CD14-positive monocyte (primary cell): ENCODE data around the gene TMEM132C. TPM values are rescaled to one million over a fixed set of nuclear protein-coding genes. Genes with fewer than 3 reads are reported as not detected.

Experiments used
- DNase-seq, 3 donors: peaks; one replicate each; pipeline ENCODE4 v3.0.0-alpha.2; 2011 to 2022
- H2AFZ ChIP-seq: 2 replicates; pipeline ENCODE4 v1.6.0; 2012; ENCODE audit warnings: mild to moderate bottlenecking, low read depth, low read length, inconsistent platforms; ENCODE audit not compliant: insufficient read depth, poor library complexity, severe bottlenecking
- H3K27ac ChIP-seq, 2 donors: 1 replicate in 1 of 2; 2 replicates in 1 of 2; pipeline ENCODE4 v1.5.1; 2012 to 2013; ENCODE audit warnings: low read length in 2 of 2, control low read depth in 1 of 2, inconsistent platforms in 1 of 2, low read depth in 1 of 2, mild to moderate bottlenecking in 1 of 2
- H3K27me3 ChIP-seq, 2 donors: one replicate each; pipeline versions ENCODE4 v1.6.0 to v1.6.1; 2011 to 2013; ENCODE audit warnings: low read length in 2 of 2; ENCODE audit not compliant: control insufficient read depth in 2 of 2, insufficient read depth in 2 of 2
- H3K36me3 ChIP-seq, 2 donors: replicated peaks in 1 of 2; 1 replicate in 1 of 2; 2 replicates in 1 of 2; pipeline versions ENCODE4 v1.5.1 to v1.6.1; 2012 to 2013; ENCODE audit warnings: low read length in 2 of 2, control low read depth in 1 of 2, inconsistent platforms in 1 of 2, mild to moderate bottlenecking in 1 of 2; ENCODE audit not compliant: insufficient read depth in 2 of 2, control insufficient read depth in 1 of 2
- H3K4me1 ChIP-seq, 2 donors: 1 replicate in 1 of 2; 2 replicates in 1 of 2; pipeline versions ENCODE4 v1.5.1 to v1.6.1; 2012 to 2013; ENCODE audit warnings: low read length in 2 of 2, control low read depth in 1 of 2, inconsistent platforms in 1 of 2, mild to moderate bottlenecking in 1 of 2, moderate library complexity in 1 of 2; ENCODE audit not compliant: insufficient read depth in 2 of 2, control insufficient read depth in 1 of 2
- H3K4me2 ChIP-seq: replicated peaks from 2 replicates; pipeline ENCODE3; 2012; ENCODE audit warnings: low read length, moderate library complexity, mild to moderate bottlenecking; ENCODE audit not compliant: poor library complexity, severe bottlenecking; ENCODE audit errors: extremely low read depth
- H3K4me3 ChIP-seq, 3 experiments: fragments of 200-600 bp in 1 of 3; sonication (generic) in 1 of 3; replicated peaks in 1 of 3; 1 replicate in 2 of 3; 2 replicates in 1 of 3; pipeline ENCODE4 v1.5.1; 2011 to 2013; ENCODE audit warnings: low read length in 3 of 3, mild to moderate bottlenecking in 3 of 3, control low read depth in 2 of 3, low read depth in 2 of 3, inconsistent platforms in 1 of 3, moderate library complexity in 1 of 3
- H3K79me2 ChIP-seq: 2 replicates; pipeline ENCODE4 v1.6.0; 2012; ENCODE audit warnings: mild to moderate bottlenecking, control low read depth, inconsistent platforms, low read length, moderate library complexity; ENCODE audit not compliant: insufficient read depth
- H3K9ac ChIP-seq: 2 replicates; pipeline ENCODE4 v1.6.0; 2017; ENCODE audit warnings: low read length, mild to moderate bottlenecking; ENCODE audit not compliant: insufficient read depth, poor library complexity, severe bottlenecking
- H3K9me3 ChIP-seq, 2 donors: replicated peaks in 1 of 2; 1 replicate in 1 of 2; 2 replicates in 1 of 2; pipeline versions ENCODE4 v1.5.1 to v1.6.1; 2012 to 2013; ENCODE audit warnings: low read length in 2 of 2, control low read depth in 1 of 2; ENCODE audit not compliant: control insufficient read depth in 1 of 2, insufficient read depth in 1 of 2
- H4K20me1 ChIP-seq: 2 replicates; pipeline ENCODE4 v1.6.0; 2012; ENCODE audit warnings: mild to moderate bottlenecking, low read length, control low read depth, moderate library complexity; ENCODE audit not compliant: insufficient read depth
- H3K27ac Mint-ChIP-seq, 7 donors: one replicate each; pipeline ENCODE4 v1.8.0; 2020; ENCODE audit warnings: mild to moderate bottlenecking in 7 of 7, mixed read lengths in 7 of 7, moderate library complexity in 6 of 7, inconsistent platforms in 2 of 7
- H3K27me3 Mint-ChIP-seq, 3 donors: one replicate each; pipeline ENCODE4 v1.8.0; 2021 to 2022; ENCODE audit warnings: low read depth in 3 of 3, mild to moderate bottlenecking in 3 of 3, mixed read lengths in 3 of 3, moderate library complexity in 3 of 3, inconsistent platforms in 1 of 3
- H3K36me3 Mint-ChIP-seq, 2 donors: one replicate each; pipeline ENCODE4 v1.8.0; 2020; ENCODE audit warnings: mixed read lengths in 2 of 2, inconsistent platforms in 1 of 2, mild to moderate bottlenecking in 1 of 2
- H3K4me1 Mint-ChIP-seq: one replicate; pipeline ENCODE4 v1.8.0; 2020; ENCODE audit warnings: mild to moderate bottlenecking, mixed read lengths
- H3K4me3 Mint-ChIP-seq, 2 donors: one replicate each; pipeline ENCODE4 v1.8.0; 2020; ENCODE audit warnings: mild to moderate bottlenecking in 2 of 2, mixed read lengths in 2 of 2, moderate library complexity in 1 of 2
- H3K9me3 Mint-ChIP-seq, 7 donors: one replicate each; pipeline ENCODE4 v1.8.0; 2020 to 2022; ENCODE audit warnings: mixed read lengths in 7 of 7, mild to moderate bottlenecking in 6 of 7, moderate library complexity in 6 of 7, inconsistent platforms in 2 of 7
- CTCF ChIP-seq: fragments of 200-600 bp; IDR thresholded peaks from one replicate; pipeline ENCODE4 v1.8.0; 2022; ENCODE audit warnings: antibody characterized with exemption, mild to moderate bottlenecking
- WGBS: methylation state at CpG from one replicate; pipeline ENCODE4 v1.1.5; 2013; ENCODE audit warnings: missing lambda C conversion rate; ENCODE audit not compliant: insufficient coverage; 5-methylcytosine and 5-hydroxymethylcytosine counted together
- intact Hi-C, 2 donors: fragments of 100-400 bp; cut with micrococcal nuclease; formaldehyde crosslinking; loops; one replicate each; pipeline versions ENCODE4 v1.15.0 to v1.15.1; 2023
- polyA plus RNA-seq, 3 donors: library from polyadenylated mRNA; depleted of rRNA in 1 of 3; unstranded in 2 of 3; stranded (reverse) in 1 of 3; fragments of 300-500 nt in 2 of 3; fragments of >200 nt in 1 of 3; fragmentation: Illumina TruSeq in 2 of 3; gene quantifications; 1 replicate in 2 of 3; 2 replicates in 1 of 3; pipeline ENCODE4 v1.2.3, GENCODE V29; 2012 to 2021

The TMEM132C gene
- polyA plus RNA-seq, 3 donors: not detected

DNA sequence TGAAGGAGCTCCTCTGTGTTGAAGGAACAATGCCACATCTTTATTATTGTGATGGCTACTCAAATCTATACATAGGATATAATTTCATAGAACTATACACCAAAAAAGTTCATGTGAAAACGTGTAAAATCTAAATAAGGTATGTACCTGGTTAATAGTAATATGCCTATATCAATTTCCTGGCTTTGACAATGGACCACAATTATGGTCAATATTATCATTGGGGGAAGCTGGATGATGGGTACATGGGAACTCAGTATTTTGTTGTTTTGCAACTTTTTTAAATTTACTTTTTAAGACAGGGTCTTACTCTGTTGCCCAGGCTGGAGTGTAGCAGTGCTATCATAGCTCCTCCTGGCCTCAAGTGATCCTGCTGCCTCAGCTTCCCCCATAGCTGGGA lies 270.7 kb downstream of the TMEM132C start:
- H3K9me3 ChIP-seq: no peaks in the 10 kb centered on the region
- H3K36me3 Mint-ChIP-seq: no peaks in the 10 kb centered on the region
- no peak overlapping the region for H2AFZ ChIP-seq
- no peaks in the 10 kb centered on the region for H3K4me1 ChIP-seq
- H3K9me3 Mint-ChIP-seq: peaks cover 0 to 10% (median 2%) of the 10 kb centered on the region in 7 donors
- H3K4me2 ChIP-seq: no peak overlapping the region
- H3K27me3 Mint-ChIP-seq: peaks cover 0 to 5% (median 4%) of the 10 kb centered on the region in 3 donors
- H3K27ac Mint-ChIP-seq: no peak overlapping the region
- no peak overlapping the region for H3K9ac ChIP-seq
- H3K36me3 ChIP-seq: no peaks in the 10 kb centered on the region
- H3K4me1 Mint-ChIP-seq: no peaks in the 10 kb centered on the region
- WGBS: no CpG with 5 or more reads among the region's 1 CpG
- no peaks in the 10 kb centered on the region for H3K79me2 ChIP-seq
- DNase-seq: no peak
- intact Hi-C loops: no loop called here
- H3K27ac ChIP-seq: no peak overlapping the region
- no peak overlapping the region for H3K4me3 Mint-ChIP-seq
- TF ChIP-seq CTCF: no peak
- no peaks in the 10 kb centered on the region for H3K27me3 ChIP-seq
- H4K20me1 ChIP-seq: no peaks in the 10 kb centered on the region
- no peak overlapping the region for H3K4me3 ChIP-seq

DNA sequence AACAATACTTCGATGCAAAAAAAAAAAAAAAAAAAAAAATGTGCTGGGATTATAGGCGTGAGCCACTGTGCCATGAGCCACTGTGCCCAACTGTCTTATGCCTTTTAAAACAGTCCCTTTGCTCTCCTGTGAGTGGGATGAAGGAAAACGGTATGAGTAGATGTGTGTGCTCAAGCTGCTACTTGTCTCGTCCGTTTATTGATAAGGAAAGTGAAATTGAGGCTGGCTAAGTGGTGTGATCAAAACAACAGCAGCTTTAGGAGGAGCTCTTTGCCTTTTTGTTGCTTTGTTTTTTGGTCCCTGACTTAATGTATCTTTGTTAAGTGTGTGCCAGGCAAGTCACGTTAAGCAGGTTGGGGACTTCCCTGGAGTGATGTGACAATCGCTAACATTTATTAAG lies 275.9 kb downstream of the TMEM132C start:
- H3K9ac ChIP-seq: no peak overlapping the region
- Mint-ChIP-seq H3K27ac (no peak overlapping the region), H3K9me3 (peaks cover 0 to 11% (median 0%) of the 10 kb centered on the region in 7 donors), H3K27me3 (peaks cover 0 to 6% (median 2%) of the 10 kb centered on the region in 3 donors), H3K4me3 (no peak overlapping the region), H3K4me1 (no peaks in the 10 kb centered on the region), H3K36me3 (no peaks in the 10 kb centered on the region)
- no peak overlapping the region for H3K4me2 ChIP-seq
- H3K9me3 ChIP-seq: no peaks in the 10 kb centered on the region
- DNase-seq: no peak
- H3K4me3 ChIP-seq: no peak overlapping the region
- WGBS: 86% methylated on average over 4 of the region's 7 CpGs
- TF ChIP-seq CTCF: no peak
- H4K20me1 ChIP-seq: no peaks in the 10 kb centered on the region
- no peaks in the 10 kb centered on the region for H3K79me2 ChIP-seq
- H3K36me3 ChIP-seq: no peaks in the 10 kb centered on the region
- H3K27me3 ChIP-seq: no peaks in the 10 kb centered on the region
- H2AFZ ChIP-seq: no peak overlapping the region
- H3K4me1 ChIP-seq: no peaks in the 10 kb centered on the region
- intact Hi-C loops: no loop called here
- H3K27ac ChIP-seq: no peak overlapping the region
